Measurements from ENCODE around the gene SUSD4.

Gene SUSD4

GRCh38 chr1:223246476-223247112 lies 117.4 kb downstream of the SUSD4 start:
- DNase-seq: no peak

GRCh38 chr1:223245983-223246382 lies 118.0 kb downstream of the SUSD4 start:
- DNase-seq: no peak

GRCh38 chr1:223245411-223245810 lies 118.6 kb downstream of the SUSD4 start:
- no peak for DNase-seq

GRCh38 chr1:223244366-223245103 lies 119.4 kb downstream of the SUSD4 start:
- peak; percentile 26 for DNase-seq

GRCh38 chr1:223243441-223244050 lies 120.4 kb downstream of the SUSD4 start:
- no peak for DNase-seq

GRCh38 chr1:223242971-223243370 lies 121.0 kb downstream of the SUSD4 start:
- DNase-seq: no peak

- DNase-seq: no peak
Measured at GRCh38 chr1:223242382-223242955, 121.5 kb downstream of the SUSD4 start.

GRCh38 chr1:223240122-223240521 lies 123.9 kb downstream of the SUSD4 start:
- no peak for DNase-seq

- DNase-seq: no peak
Measured at GRCh38 chr1:223235091-223235490, 128.9 kb downstream of the SUSD4 start.

GRCh38 chr1:223234534-223234933 lies 129.4 kb downstream of the SUSD4 start:
- no peak for DNase-seq

GRCh38 chr1:223234170-223234514 lies 129.8 kb downstream of the SUSD4 start:
- DNase-seq: no peak

GRCh38 chr1:223233410-223234169 lies 130.4 kb downstream of the SUSD4 start:
- DNase-seq: peak; percentile 18

GRCh38 chr1:223233019-223233409 lies 131.0 kb downstream of the SUSD4 start:
- DNase-seq: no peak

- no peak for DNase-seq
Measured at GRCh38 chr1:223231581-223231980, 132.4 kb downstream of the SUSD4 start.

- no peak for DNase-seq
Measured at GRCh38 chr1:223231011-223231572, 132.9 kb downstream of the SUSD4 start.

GRCh38 chr1:223230161-223230881 lies 133.7 kb downstream of the SUSD4 start:
- peak; percentile 25 for DNase-seq

- DNase-seq: no peak
Measured at GRCh38 chr1:223229756-223230155, 134.2 kb downstream of the SUSD4 start.

- no peak for DNase-seq
Measured at GRCh38 chr1:223228931-223229528, 134.9 kb downstream of the SUSD4 start.

- no peak for DNase-seq
Measured at GRCh38 chr1:223228201-223228600, 135.8 kb downstream of the SUSD4 start.

GRCh38 chr1:223227486-223228196 lies 136.3 kb downstream of the SUSD4 start:
- DNase-seq: no peak

GRCh38 chr1:223227031-223227430 lies 136.9 kb downstream of the SUSD4 start:
- no peak for DNase-seq

All from activated naive CD4-positive, alpha-beta T cell treated with Interleukin-2 at 50 U/mL for 16 hours (primary cell).